ENCODE results near the gene SCN3B.

GRCh38 chr11:123653483-123653826, 969 bp downstream of the SCN3B start:
- no peak for TF ChIP-seq CTCF (IDR thresholded peaks at IDR 0.05)
- no peak for TF ChIP-seq POLR2A (IDR thresholded peaks at IDR 0.05)
